Measurements from ENCODE around the gene ANO3. TPM values are rescaled to one million over a fixed set of nuclear protein-coding genes. Genes with fewer than 3 reads are reported as not detected.

Gene ANO3
- total and polyA plus RNA-seq, 2 experiments from 2014 or later, result not detected

DNA sequence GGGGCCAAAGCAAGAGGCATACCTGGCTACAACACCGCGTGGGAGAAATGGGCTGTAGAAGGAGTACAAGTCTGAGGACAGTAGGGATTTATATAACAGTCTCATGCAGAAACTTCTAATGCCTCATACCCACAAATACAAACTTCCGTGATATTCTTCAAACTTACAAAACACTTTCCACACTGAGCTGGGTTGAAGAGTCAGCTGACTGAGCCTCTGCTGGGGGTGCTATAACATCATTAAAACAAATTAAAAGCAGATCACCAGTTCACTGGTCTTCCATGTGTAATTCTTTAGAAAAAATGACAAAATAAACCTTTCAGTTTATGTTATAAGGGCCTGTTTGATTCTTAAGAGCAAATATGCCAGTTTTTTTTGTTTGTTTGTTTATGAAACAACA lies 148.1 kb downstream of the ANO3 start:
- TF ChIP-seq ZNF114 (CRISPR knock-in tag; IDR thresholded peaks at IDR 0.05), result no peak
- no peak for TF ChIP-seq ETS1 (IDR thresholded peaks at IDR 0.05)
- TF ChIP-seq, protein P1, sequence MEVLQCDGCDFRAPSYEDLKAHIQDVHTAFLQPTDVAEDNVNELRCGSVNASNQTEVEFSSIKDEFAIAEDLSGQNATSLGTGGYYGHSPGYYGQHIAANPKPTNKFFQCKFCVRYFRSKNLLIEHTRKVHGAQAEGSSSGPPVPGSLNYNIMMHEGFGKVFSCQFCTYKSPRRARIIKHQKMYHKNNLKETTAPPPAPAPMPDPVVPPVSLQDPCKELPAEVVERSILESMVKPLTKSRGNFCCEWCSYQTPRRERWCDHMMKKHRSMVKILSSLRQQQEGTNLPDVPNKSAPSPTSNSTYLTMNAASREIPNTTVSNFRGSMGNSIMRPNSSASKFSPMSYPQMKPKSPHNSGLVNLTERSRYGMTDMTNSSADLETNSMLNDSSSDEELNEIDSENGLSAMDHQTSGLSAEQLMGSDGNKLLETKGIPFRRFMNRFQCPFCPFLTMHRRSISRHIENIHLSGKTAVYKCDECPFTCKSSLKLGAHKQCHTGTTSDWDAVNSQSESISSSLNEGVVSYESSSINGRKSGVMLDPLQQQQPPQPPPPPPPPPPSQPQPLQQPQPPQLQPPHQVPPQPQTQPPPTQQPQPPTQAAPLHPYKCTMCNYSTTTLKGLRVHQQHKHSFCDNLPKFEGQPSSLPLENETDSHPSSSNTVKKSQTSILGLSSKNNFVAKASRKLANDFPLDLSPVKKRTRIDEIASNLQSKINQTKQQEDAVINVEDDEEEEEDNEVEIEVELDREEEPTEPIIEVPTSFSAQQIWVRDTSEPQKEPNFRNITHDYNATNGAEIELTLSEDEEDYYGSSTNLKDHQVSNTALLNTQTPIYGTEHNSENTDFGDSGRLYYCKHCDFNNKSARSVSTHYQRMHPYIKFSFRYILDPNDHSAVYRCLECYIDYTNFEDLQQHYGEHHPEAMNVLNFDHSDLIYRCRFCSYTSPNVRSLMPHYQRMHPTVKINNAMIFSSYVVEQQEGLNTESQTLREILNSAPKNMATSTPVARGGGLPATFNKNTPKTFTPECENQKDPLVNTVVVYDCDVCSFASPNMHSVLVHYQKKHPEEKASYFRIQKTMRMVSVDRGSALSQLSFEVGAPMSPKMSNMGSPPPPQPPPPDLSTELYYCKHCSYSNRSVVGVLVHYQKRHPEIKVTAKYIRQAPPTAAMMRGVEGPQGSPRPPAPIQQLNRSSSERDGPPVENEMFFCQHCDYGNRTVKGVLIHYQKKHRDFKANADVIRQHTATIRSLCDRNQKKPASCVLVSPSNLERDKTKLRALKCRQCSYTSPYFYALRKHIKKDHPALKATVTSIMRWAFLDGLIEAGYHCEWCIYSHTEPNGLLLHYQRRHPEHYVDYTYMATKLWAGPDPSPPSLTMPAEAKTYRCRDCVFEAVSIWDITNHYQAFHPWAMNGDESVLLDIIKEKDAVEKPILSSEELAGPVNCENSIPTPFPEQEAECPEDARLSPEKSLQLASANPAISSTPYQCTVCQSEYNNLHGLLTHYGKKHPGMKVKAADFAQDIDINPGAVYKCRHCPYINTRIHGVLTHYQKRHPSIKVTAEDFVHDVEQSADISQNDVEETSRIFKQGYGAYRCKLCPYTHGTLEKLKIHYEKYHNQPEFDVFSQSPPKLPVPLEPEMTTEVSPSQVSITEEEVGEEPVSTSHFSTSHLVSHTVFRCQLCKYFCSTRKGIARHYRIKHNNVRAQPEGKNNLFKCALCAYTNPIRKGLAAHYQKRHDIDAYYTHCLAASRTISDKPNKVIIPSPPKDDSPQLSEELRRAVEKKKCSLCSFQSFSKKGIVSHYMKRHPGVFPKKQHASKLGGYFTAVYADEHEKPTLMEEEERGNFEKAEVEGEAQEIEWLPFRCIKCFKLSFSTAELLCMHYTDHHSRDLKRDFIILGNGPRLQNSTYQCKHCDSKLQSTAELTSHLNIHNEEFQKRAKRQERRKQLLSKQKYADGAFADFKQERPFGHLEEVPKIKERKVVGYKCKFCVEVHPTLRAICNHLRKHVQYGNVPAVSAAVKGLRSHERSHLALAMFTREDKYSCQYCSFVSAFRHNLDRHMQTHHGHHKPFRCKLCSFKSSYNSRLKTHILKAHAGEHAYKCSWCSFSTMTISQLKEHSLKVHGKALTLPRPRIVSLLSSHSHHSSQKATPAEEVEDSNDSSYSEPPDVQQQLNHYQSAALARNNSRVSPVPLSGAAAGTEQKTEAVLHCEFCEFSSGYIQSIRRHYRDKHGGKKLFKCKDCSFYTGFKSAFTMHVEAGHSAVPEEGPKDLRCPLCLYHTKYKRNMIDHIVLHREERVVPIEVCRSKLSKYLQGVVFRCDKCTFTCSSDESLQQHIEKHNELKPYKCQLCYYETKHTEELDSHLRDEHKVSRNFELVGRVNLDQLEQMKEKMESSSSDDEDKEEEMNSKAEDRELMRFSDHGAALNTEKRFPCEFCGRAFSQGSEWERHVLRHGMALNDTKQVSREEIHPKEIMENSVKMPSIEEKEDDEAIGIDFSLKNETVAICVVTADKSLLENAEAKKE (CRISPR knock-in tag; IDR thresholded peaks at IDR 0.05), result no peak
- TF ChIP-seq, protein P2, sequence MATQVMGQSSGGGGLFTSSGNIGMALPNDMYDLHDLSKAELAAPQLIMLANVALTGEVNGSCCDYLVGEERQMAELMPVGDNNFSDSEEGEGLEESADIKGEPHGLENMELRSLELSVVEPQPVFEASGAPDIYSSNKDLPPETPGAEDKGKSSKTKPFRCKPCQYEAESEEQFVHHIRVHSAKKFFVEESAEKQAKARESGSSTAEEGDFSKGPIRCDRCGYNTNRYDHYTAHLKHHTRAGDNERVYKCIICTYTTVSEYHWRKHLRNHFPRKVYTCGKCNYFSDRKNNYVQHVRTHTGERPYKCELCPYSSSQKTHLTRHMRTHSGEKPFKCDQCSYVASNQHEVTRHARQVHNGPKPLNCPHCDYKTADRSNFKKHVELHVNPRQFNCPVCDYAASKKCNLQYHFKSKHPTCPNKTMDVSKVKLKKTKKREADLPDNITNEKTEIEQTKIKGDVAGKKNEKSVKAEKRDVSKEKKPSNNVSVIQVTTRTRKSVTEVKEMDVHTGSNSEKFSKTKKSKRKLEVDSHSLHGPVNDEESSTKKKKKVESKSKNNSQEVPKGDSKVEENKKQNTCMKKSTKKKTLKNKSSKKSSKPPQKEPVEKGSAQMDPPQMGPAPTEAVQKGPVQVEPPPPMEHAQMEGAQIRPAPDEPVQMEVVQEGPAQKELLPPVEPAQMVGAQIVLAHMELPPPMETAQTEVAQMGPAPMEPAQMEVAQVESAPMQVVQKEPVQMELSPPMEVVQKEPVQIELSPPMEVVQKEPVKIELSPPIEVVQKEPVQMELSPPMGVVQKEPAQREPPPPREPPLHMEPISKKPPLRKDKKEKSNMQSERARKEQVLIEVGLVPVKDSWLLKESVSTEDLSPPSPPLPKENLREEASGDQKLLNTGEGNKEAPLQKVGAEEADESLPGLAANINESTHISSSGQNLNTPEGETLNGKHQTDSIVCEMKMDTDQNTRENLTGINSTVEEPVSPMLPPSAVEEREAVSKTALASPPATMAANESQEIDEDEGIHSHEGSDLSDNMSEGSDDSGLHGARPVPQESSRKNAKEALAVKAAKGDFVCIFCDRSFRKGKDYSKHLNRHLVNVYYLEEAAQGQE (IDR thresholded peaks at IDR 0.05; ENCODE audit: unreplicated experiment), result no peak
- no peak for TF ChIP-seq NANOG (IDR thresholded peaks at IDR 0.05; ENCODE audit: borderline replicate concordance)
- no peak for TF ChIP-seq STAT1 (IDR thresholded peaks at IDR 0.05; ENCODE audit: unreplicated experiment)
- TF ChIP-seq POLR2AphosphoS5 (IDR thresholded peaks at IDR 0.05; ENCODE audit: low read depth), result no peak
- no peak for TF ChIP-seq JUNB (IDR thresholded peaks at IDR 0.05; ENCODE audit: unreplicated experiment)
- no peak for TF ChIP-seq CTCF (conservative IDR thresholded peaks at IDR 0.05; ENCODE audit: low read depth in 2 of 2)
- TF ChIP-seq ZNF331 (CRISPR knock-in tag; IDR thresholded peaks at IDR 0.05; ENCODE audit: low read depth), result no peak
- TF ChIP-seq EZH2phosphoT487 (IDR thresholded peaks at IDR 0.05; ENCODE audit: unreplicated experiment), result no peak
- no peak for TF ChIP-seq CREB1 (CRISPR knock-in tag; IDR thresholded peaks at IDR 0.05; ENCODE audit: low read depth)
- TF ChIP-seq EZH2 (IDR thresholded peaks at IDR 0.05; ENCODE audit: low read depth, unreplicated experiment), result no peak
- Histone ChIP-seq H3K36me3 (ENCODE audit: insufficient read depth) (no peaks in the 10 kb centered on the region), H3K4me3 (no peak overlapping the region), H3K4me2 (no peak overlapping the region), H3K9me2 (ENCODE audit: insufficient read depth) (no peaks in the 10 kb centered on the region; the same call in 1 of the 2 replicates), H3K79me2 (replicated peaks; ENCODE audit: insufficient read depth) (no peaks in the 10 kb centered on the region), H3K27ac (ENCODE audit: low read depth) (no peak overlapping the region), H2AFZ (0 out of 2 replicates have a peak overlapping the region, but pooled peaks have one; percentile 10), H3F3A (replicated peaks; ENCODE audit: low read depth) (no peaks in the 10 kb centered on the region), H4K20me1 (replicated peaks; ENCODE audit: insufficient read depth) (no peaks in the 10 kb centered on the region), H3K4me1 (ENCODE audit: insufficient read depth) (no peaks in the 10 kb centered on the region), H3K27me3 (ENCODE audit: insufficient read depth) (no peaks in the 10 kb centered on the region)
- Mint-ChIP-seq H3K27ac (no peak overlapping the region), H3K4me1 (no peaks in the 10 kb centered on the region), H3K4me3 (no peak overlapping the region), H3K36me3 (ENCODE audit: low read depth) (peaks cover 15% of the 10 kb centered on the region; the same call in 2 of the 3 replicates), H3K9me3 (peaks cover 17% of the 10 kb centered on the region), H3K27me3 (ENCODE audit: insufficient read depth, low read depth, poor library complexity) (no peaks in the 10 kb centered on the region)
- DNase-seq (ENCODE audit: low spot score), result no peak
- ATAC-seq, result no peak

Measured in GM23338 (cell line).